ENCODE results near the gene EPHA6. TPM values are rescaled to one million over a fixed set of nuclear protein-coding genes. Genes with fewer than 3 reads are reported as not detected.

Gene EPHA6
- total RNA-seq, 1 experiment from 2014 or later: 1.2 TPM

DNA sequence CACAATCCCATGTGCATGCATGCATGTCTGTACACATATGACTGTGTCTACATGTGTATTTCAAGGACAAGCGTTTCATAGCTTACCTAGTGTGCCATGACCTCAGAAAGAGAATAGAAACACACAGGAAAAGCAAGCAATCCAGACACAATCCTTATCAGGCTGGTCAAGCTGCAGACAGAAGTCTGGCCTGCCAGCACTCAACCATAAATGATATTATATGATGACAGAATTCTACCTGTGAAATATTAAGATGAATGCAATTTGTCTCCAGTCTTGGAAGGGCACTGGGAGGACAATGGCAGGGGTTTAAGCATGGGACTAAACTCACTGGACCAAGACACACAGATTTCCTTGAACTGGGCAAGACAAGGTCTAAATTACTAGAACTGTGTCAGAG lies 899.2 kb downstream of the EPHA6 start:
- DNase-seq: no peak
- no peaks in the 10 kb centered on the region for H3K36me3 ChIP-seq (ENCODE audit: low read depth)
- CTCF ChIA-PET: no interaction called here
- H3K79me2 ChIP-seq (ENCODE audit: low read depth): no peaks in the 10 kb centered on the region
- POLR2A ChIA-PET (ENCODE audit: unreplicated experiment): no interaction called here
- no peaks in the 10 kb centered on the region for H3K4me1 ChIP-seq (replicated peaks; ENCODE audit: insufficient read depth)
- BruUV-seq (replicated peaks): no TSS peak
- intact Hi-C loops (cut with micrococcal nuclease; ENCODE audit: unreplicated experiment): no loop called here
- H2AFZ ChIP-seq: no peak overlapping the region
- no peaks in the 10 kb centered on the region for H3K9me2 ChIP-seq (ENCODE audit: insufficient read depth)
- H3K4me3 ChIP-seq: no peak overlapping the region
- H3K9me3 ChIP-seq (ENCODE audit: insufficient read depth, low read depth): no peaks in the 10 kb centered on the region
- no peak overlapping the region for H3K27ac ChIP-seq
- no peaks in the 10 kb centered on the region for H4K20me1 ChIP-seq (ENCODE audit: insufficient read depth)
- no peaks in the 10 kb centered on the region for H3F3A ChIP-seq (ENCODE audit: insufficient read depth, low read depth)
- H3K27me3 ChIP-seq (ENCODE audit: insufficient read depth, low read depth): no peaks in the 10 kb centered on the region
- TF ChIP-seq, protein P1, sequence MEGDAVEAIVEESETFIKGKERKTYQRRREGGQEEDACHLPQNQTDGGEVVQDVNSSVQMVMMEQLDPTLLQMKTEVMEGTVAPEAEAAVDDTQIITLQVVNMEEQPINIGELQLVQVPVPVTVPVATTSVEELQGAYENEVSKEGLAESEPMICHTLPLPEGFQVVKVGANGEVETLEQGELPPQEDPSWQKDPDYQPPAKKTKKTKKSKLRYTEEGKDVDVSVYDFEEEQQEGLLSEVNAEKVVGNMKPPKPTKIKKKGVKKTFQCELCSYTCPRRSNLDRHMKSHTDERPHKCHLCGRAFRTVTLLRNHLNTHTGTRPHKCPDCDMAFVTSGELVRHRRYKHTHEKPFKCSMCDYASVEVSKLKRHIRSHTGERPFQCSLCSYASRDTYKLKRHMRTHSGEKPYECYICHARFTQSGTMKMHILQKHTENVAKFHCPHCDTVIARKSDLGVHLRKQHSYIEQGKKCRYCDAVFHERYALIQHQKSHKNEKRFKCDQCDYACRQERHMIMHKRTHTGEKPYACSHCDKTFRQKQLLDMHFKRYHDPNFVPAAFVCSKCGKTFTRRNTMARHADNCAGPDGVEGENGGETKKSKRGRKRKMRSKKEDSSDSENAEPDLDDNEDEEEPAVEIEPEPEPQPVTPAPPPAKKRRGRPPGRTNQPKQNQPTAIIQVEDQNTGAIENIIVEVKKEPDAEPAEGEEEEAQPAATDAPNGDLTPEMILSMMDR (conservative IDR thresholded peaks at IDR 0.05): no peak
- no peak for TF ChIP-seq EZH2 (IDR thresholded peaks at IDR 0.05; ENCODE audit: low read depth)
- no peak overlapping the region for H3K4me2 ChIP-seq

DNA sequence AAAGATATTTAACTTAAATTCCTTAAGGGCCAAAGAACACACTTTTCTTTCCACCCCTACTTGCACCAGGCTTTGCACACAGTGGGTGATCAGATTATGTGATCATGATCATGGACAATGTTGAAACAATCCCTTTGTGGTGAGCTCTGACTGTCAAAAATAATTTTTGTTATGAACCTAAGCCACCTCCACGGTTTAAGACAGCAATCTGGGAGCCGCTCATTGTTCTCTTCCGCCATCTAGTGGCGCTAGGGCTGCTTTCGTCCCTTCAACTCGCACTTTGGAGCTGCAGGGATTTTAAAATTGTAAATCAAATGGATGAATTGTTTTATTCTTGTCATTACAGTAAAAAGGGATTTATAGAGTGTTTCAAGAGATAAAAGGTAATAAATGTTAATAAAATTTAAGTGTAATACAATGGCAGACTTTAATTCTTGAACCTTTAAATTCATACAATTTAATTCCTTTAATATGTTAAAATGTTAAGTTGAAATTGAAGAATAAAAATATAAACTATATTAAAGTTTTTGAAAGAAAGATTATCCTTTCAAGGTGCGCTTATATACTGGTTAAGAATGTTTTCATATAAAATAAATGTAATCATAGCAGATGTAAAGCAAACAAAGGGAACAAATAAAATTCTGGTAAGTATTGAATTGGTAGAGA lies 904.9 kb downstream of the EPHA6 start:
- Histone ChIP-seq H3F3A (ENCODE audit: insufficient read depth, low read depth) (no peaks in the 10 kb centered on the region), H3K27ac (no peak overlapping the region), H4K20me1 (ENCODE audit: insufficient read depth) (no peaks in the 10 kb centered on the region), H3K9me2 (ENCODE audit: insufficient read depth) (no peaks in the 10 kb centered on the region), H3K4me3 (peak overlapping the region; percentile 25; the same call in 1 of the 2 replicates), H3K79me2 (ENCODE audit: low read depth) (no peaks in the 10 kb centered on the region), H2AFZ (no peak overlapping the region), H3K4me2 (peak overlapping the region; percentile 71), H3K27me3 (ENCODE audit: insufficient read depth, low read depth) (no peaks in the 10 kb centered on the region), H3K9me3 (ENCODE audit: insufficient read depth, low read depth) (no peaks in the 10 kb centered on the region), H3K36me3 (ENCODE audit: low read depth) (no peaks in the 10 kb centered on the region), H3K4me1 (replicated peaks; ENCODE audit: insufficient read depth) (no peaks in the 10 kb centered on the region)
- ChIA-PET CTCF (interaction anchor here (0.5 to 1.6 kb wide), 10 partner anchors 45 to 1251 kb away, joined by 3 to 6 read pairs (median 4); partner anchors contain the start of gene ARL6), POLR2A (ENCODE audit: unreplicated experiment) (no interaction called here)
- intact Hi-C loops (cut with micrococcal nuclease; ENCODE audit: unreplicated experiment): loop anchor here (1.0 to 2.0 kb wide), 3 partner anchors 304 to 904 kb away; partner anchors contain the start of gene EPHA6
- BruUV-seq (replicated peaks): no TSS peak
- peak; percentile 71 to 79 for DNase-seq
- no peak for TF ChIP-seq EZH2 (IDR thresholded peaks at IDR 0.05; ENCODE audit: low read depth)
- TF ChIP-seq, protein P1 (conservative IDR thresholded peaks at IDR 0.05): peak; percentile 99

- H3K4me2 ChIP-seq: no peak overlapping the region
- no TSS peak for BruUV-seq (replicated peaks)
- no peak overlapping the region for H3K4me3 ChIP-seq
- TF ChIP-seq, protein P1 (conservative IDR thresholded peaks at IDR 0.05): no peak
- TF ChIP-seq EZH2 (IDR thresholded peaks at IDR 0.05; ENCODE audit: low read depth): no peak
- no peaks in the 10 kb centered on the region for H3K9me3 ChIP-seq (ENCODE audit: insufficient read depth, low read depth)
- no peaks in the 10 kb centered on the region for H4K20me1 ChIP-seq (ENCODE audit: insufficient read depth)
- no peak overlapping the region for H2AFZ ChIP-seq
- intact Hi-C loops (cut with micrococcal nuclease; ENCODE audit: unreplicated experiment): no loop called here
- CTCF ChIA-PET: no interaction called here
- no peak for DNase-seq
- no peak overlapping the region for H3K27ac ChIP-seq
- H3F3A ChIP-seq (ENCODE audit: insufficient read depth, low read depth): no peaks in the 10 kb centered on the region
- no peaks in the 10 kb centered on the region for H3K79me2 ChIP-seq (ENCODE audit: low read depth)
- H3K9me2 ChIP-seq (ENCODE audit: insufficient read depth): no peaks in the 10 kb centered on the region
- POLR2A ChIA-PET (ENCODE audit: unreplicated experiment): no interaction called here
- H3K27me3 ChIP-seq (ENCODE audit: insufficient read depth, low read depth): no peaks in the 10 kb centered on the region
- H3K4me1 ChIP-seq (replicated peaks; ENCODE audit: insufficient read depth): no peaks in the 10 kb centered on the region
- no peaks in the 10 kb centered on the region for H3K36me3 ChIP-seq (ENCODE audit: low read depth)
These were observed 906.0 kb downstream of the EPHA6 start for GRCh38 chr3:97720417-97720816.
